GM18505 (cell line): ENCODE results near the gene GJC2.

Experiments used
- ATAC-seq: cut with Tn5 transposase; IDR thresholded peaks from one replicate; pipeline ENCODE4 v1.9.1; 2021; ENCODE audit not compliant: unreplicated experiment
- POLR2A ChIP-seq: IDR thresholded peaks from 4 replicates; pipeline ENCODE4 v1.6.1; 2011; ENCODE audit warnings: borderline replicate concordance; ENCODE audit not compliant: insufficient read depth, insufficient read length; ENCODE audit errors: extremely low read depth

The GJC2 gene

DNA sequence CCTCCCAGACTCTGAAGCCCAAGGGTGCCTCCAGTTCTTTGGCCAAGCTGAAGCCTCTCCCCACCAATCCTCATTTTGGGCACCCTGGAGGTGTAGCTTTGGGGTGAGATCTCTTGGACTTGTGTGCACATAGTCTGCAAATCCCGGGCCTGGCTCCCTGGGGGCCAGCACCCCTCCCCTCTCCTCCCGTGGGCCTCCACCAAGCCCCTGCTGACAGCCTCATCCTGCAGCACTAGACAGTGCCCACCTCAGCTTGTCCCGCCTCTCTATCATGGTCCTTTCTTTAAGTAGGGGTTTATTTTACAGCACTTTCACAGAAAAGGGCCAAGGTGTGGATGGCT, 3.2 kb downstream of the GJC2 start:
- ATAC-seq: no peak
- no peak for TF ChIP-seq POLR2A

DNA sequence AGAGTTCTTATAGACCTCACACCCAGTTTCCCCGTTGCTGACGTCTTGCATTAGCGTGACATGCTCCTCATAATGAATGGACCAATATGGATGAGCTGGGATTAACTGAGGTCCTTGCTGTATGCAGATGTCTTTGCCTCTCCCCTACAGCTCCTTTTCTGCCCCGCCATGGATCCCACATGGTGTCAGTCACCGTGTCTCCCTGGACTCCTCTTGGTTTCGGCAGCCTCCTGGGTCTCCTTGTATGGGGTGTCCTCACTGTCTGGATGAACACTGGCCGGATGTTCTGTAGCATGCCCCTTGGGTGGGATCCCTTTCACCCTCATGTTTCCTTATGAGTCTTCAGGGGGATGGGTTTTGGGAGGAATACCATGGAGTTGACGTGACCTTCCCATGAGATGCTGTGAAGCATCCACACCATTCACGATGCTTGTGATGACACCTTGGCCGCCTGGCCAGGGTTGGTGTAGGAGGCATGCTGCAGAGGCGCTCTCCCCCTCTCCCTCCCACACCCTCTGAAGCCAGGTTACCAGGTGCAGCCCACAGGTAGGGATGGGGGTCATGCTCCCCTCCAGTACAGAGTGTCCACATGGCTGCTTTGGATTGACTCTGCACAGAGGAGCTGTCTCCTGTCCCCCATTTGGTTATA, 4.4 kb downstream of the GJC2 start:
- ATAC-seq: no peak
- no peak for TF ChIP-seq POLR2A

DNA sequence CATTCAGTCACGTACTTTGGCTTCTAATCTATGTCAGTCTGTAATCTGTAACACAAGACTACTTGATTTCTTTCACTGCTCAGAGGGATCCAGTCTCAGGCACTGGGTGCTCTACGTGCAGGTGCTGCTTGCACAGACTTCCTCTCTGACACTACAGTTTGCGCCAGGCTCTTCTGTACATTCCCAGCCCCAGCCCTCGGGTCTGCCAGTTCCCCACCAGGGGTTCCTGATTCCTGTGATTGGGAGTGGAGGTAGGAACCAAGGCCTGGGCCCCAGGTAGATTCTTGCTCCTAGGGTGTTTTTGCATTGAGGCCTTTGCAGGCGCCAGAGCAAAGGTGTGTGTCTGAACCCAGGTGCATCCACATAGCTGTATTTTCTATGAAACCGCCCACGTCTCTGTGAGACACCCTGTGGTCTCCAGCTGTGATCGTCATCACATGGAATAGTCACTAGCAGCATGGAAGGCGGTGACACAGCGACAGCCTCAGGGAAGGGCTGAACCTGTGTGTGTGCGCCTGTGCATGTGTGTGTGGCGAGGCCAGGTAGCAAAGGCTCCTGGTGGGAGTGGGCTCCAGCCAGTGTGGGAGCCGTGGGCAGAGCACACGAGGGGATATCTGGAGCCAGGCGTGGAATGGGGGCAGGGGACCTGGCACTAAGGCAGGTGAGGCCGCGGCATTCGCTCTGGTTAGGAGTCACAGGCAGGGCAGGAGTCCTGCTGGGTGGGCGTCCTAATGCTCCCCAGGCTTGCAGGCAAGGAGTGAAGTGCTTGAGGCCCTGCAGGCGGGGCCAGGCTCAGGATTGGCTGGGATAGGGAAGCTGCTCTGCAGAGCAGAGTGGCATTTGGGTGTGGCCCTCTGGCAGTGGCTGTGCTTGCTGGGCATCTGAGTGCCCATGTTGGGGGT, 5.2 kb downstream of the GJC2 start:
- TF ChIP-seq POLR2A: no peak

DNA sequence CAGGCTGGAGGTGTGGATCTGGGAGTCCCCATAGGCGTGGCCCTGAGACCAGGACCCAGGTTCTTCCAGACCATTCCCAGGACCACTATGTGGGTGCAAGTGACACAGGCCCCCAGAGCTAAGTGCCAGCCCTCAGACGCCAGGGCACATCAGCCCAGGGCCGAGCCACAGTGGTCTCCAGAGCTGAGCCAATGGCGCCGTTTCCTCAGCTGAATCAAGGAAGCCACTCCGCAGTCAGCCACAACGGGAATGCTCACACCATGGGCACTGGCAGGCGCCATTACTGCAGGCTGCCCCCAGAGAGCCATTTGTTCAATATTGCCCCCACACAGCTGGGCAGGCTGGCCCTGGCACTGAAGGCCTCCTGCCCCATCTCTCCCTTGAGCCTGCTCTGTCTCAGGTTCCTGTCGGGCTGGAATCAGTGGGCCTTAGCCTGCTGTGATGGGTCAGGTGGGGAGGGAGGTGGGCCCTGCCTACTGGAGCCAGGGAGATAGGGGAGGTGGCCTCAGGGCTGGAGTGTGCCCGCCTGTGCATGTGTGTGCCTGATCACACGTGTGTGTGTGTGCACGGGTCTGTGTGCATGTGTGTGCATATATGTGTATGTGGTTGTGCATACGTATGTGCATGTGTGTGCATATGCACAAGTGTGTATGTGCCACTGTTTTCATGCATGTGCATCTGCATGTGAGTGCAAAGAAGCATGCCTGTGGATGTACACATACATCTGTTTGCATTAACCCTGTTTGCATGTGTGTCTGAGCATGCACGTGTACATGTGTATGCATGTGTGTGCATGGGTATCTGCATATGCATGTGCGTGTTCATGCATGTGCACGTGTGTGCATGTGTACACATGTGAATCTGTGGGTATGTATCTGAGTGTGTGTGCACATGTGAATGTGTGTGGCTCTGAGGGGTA, 6.1 kb downstream of the GJC2 start:
- no peak for ATAC-seq
- TF ChIP-seq POLR2A: no peak

More for the DNA sequence above, 5.2 kb downstream of the GJC2 start:
- ATAC-seq: no peak

DNA sequence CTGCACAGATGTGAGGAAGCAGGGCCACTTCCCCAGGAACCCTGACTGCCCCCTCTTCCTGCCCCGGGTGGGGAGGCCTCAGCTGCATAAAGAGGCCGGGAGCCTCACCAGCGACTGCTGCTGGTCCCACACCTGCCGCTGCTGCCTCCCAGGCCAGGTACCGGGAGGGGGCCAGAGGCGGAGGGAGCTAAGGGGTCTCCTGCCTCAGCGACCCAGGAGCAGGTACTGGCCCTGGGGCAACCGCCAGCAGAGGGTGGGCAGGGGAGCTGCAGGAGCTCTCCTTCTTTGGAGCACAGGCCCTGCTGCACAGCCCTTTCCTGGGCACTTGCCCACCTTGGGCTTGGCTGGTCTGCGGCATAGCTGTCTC, 6.8 kb downstream of the GJC2 start:
- ATAC-seq: no peak
- TF ChIP-seq POLR2A: no peak

DNA sequence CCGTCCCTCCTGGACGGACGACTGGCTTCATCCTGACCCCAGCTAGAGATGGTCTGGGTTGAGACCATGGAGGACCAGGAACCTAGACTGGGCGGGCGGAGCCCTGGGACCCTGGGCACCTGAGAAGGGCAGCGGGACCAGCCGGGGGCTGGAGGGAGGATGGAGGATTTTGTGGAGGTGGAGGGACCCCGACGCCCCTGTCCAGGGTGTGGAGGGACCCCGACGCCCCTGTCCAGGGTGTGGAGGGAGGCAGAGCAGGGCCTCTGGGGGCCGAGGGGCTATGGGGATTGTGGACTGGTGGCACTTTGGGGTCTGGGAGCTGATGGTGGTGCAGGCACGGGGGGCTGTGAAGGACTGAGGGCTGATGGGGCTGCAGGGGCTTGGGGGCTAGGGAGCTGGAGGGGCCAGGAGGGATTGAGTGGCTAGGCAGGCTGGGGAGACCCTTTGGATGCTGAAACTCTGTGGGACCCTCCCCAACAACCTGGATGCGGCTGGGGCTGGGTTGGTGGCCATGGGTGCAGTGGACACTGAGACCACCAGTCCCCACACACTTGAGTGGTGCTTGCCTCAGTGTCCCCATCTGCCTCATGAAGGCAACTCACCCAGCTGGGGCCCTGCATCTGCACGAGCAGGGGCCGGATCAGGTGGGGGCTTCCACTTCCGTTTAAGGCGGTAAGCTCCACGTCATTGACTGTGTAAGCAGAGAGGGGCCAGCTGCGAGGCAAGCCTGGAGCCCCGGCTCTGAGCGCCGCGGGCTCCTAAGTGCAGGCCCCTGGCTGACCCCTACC, 7.4 kb downstream of the GJC2 start:
- no peak for TF ChIP-seq POLR2A
- ATAC-seq: no peak

DNA sequence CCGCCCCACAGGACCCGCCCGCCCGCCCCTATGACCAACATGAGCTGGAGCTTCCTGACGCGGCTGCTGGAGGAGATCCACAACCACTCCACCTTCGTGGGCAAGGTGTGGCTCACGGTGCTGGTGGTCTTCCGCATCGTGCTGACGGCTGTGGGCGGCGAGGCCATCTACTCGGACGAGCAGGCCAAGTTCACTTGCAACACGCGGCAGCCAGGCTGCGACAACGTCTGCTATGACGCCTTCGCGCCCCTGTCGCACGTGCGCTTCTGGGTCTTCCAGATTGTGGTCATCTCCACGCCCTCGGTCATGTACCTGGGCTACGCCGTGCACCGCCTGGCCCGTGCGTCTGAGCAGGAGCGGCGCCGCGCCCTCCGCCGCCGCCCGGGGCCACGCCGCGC, 8.0 kb downstream of the GJC2 start:
- ATAC-seq: no peak
- no peak for TF ChIP-seq POLR2A

DNA sequence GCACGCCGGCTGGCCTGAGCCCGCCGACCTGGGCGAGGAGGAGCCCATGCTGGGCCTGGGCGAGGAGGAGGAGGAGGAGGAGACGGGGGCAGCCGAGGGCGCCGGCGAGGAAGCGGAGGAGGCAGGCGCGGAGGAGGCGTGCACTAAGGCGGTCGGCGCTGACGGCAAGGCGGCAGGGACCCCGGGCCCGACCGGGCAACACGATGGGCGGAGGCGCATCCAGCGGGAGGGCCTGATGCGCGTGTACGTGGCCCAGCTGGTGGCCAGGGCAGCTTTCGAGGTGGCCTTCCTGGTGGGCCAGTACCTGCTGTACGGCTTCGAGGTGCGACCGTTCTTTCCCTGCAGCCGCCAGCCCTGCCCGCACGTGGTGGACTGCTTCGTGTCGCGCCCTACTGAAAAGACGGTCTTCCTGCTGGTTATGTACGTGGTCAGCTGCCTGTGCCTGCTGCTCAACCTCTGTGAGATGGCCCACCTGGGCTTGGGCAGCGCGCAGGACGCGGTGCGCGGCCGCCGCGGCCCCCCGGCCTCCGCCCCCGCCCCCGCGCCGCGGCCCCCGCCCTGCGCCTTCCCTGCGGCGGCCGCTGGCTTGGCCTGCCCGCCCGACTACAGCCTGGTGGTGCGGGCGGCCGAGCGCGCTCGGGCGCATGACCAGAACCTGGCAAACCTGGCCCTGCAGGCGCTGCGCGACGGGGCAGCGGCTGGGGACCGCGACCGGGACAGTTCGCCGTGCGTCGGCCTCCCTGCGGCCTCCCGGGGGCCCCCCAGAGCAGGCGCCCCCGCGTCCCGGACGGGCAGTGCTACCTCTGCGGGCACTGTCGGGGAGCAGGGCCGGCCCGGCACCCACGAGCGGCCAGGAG, 8.6 kb downstream of the GJC2 start:
- ATAC-seq: no peak
- TF ChIP-seq POLR2A: no peak

DNA sequence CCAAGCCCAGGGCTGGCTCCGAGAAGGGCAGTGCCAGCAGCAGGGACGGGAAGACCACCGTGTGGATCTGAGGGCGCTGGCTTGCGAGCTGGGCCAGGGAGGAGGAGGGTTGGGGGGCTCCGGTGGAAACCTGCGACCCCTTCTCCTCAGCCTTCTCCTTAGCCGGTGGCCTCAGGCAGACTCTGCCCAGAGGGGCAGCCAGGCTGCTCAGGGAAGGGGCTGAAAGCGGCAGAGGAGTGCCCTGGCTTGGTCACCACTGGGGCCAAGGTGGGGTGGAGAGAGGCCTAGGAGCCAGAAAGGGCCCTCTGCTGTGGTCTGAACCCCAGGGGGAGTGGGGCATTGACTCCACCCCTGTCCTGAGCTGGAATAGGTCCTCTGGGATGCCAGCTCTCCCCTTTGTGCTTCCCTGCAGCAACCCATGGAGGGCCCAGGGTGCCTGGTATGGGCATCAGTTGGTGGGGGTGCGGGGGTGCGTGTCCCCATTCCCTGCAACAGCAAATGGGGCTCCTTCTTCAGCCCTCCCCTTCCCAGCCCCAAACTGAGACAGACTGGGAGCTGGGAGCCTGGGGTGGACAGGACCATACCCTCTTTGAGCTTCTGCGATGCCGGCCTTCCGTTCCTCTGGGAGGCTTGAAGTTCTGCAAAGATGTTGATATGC, 9.4 kb downstream of the GJC2 start:
- ATAC-seq: no peak
- TF ChIP-seq POLR2A: no peak

DNA sequence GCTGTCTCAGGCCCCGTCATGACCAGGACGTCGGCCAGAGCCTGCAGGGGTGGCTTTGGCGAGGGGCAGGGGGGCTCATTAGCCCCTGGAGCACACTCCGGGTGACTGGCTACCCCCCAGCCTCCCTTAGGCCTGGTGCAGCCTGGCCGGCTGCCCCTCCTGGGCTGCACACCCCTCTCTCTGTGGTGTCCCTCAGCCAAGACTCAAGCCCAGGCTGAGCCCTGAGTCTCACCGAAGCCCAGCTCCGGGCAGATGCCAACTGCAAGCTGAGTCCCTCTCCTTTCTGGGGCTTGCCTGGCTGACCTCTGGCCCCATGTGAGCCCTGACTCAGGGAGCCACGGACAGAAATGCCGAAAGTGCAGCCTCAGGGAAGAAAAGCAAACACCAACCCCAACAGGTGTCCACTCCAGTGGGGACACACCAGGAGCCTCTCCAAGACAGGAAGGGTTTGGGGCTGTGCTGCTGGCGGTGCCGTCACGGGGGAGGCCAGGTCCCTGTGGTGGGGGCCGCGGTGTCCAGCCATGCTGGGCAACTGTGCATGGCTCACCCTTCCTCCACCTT, 10.6 kb downstream of the GJC2 start:
- ATAC-seq: no peak
- no peak for TF ChIP-seq POLR2A

DNA sequence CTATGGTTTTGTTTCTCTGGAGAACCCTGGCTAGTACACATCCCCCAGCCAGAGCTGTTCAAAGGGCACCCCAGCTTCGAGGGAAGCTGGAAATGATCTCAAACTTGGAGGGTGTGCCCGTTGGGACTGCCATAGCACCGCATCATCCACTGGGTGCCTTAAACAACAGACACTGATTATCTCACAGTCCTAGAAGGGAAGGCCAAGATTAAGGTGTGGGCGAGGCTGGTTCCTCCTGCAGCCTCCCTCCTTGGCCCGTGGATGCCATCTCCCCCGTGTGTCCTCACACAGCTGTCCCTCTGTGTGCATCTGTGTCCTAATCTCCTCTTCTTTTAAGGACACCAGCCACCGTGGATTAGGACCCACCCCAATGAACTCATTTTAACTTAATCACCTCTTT, 11.6 kb downstream of the GJC2 start:
- no peak for TF ChIP-seq POLR2A
- no peak for ATAC-seq
